Naive thymus-derived CD8-positive, alpha-beta T cell (primary cell): Measurements from ENCODE around the gene ST8SIA2. TPM values are rescaled to one million over a fixed set of nuclear protein-coding genes. Genes with fewer than 3 reads are reported as not detected.

Source experiments
- ATAC-seq, 2 donors: fragments of 150-1000 bp; cut with Tn5 transposase in 1 of 2; sonication (Bioruptor Pico), chemical (Tn5 transposase) in 1 of 2; 1 replicate in 1 of 2; 2 replicates in 1 of 2; pipeline ENCODE4 v1.10.0; 2021; ENCODE audit warnings: mild to moderate bottlenecking in 2 of 2, moderate library complexity in 2 of 2
- POLR2A ChIA-PET: fragments of 350-600 bp; sonication (Branson Sonifier 250); formaldehyde crosslinking; loops from one replicate; lab custom pipeline; 2021; ENCODE audit warnings: antibody characterized with exemption; lab: Charles Lee
- DNase-seq, 10 donors: peaks; one replicate each; pipeline versions ENCODE4 v3.0.0 to v3.0.0-alpha.2; 2020 to 2022
- H3K27ac Mint-ChIP-seq, 10 donors: one replicate each; pipeline ENCODE4 v1.8.0; 2020 to 2022; ENCODE audit warnings: mild to moderate bottlenecking in 10 of 10, mixed read lengths in 10 of 10, moderate library complexity in 4 of 10, inconsistent platforms in 1 of 10
- H3K27me3 Mint-ChIP-seq, 5 donors: one replicate each; pipeline ENCODE4 v1.8.0; 2021 to 2022; ENCODE audit warnings: mixed read lengths in 5 of 5
- H3K36me3 Mint-ChIP-seq, 3 donors: one replicate each; pipeline ENCODE4 v1.8.0; 2020 to 2022; ENCODE audit warnings: mixed read lengths in 3 of 3, mild to moderate bottlenecking in 2 of 3, inconsistent platforms in 1 of 3
- H3K4me1 Mint-ChIP-seq, 4 donors: one replicate each; pipeline ENCODE4 v1.8.0; 2021 to 2022; ENCODE audit warnings: mixed read lengths in 4 of 4
- H3K4me3 Mint-ChIP-seq, 10 donors: one replicate each; pipeline ENCODE4 v1.8.0; 2020 to 2022; ENCODE audit warnings: mild to moderate bottlenecking in 10 of 10, mixed read lengths in 10 of 10, moderate library complexity in 6 of 10, inconsistent platforms in 1 of 10
- H3K9me3 Mint-ChIP-seq, 9 donors: one replicate each; pipeline ENCODE4 v1.8.0; 2020 to 2022; ENCODE audit warnings: mixed read lengths in 9 of 9, mild to moderate bottlenecking in 3 of 9, inconsistent platforms in 1 of 9, moderate library complexity in 1 of 9
- polyA plus RNA-seq, 3 donors: library from polyadenylated mRNA; unstranded; fragments of 300-500 nt; fragmentation: Illumina TruSeq; gene quantifications; one replicate each; pipeline ENCODE4 v1.2.3, GENCODE V29; 2021
- total RNA-seq, 8 experiments: library from RNA in 2 of 8; stranded (reverse) in 2 of 8; gene quantifications; one replicate each; pipeline ENCODE4 v1.2.3 and lab custom pipeline; 2021 to 2026

Gene ST8SIA2
- total RNA-seq (not detected), polyA plus RNA-seq (not detected), total RNA-seq (lab: John Stamatoyannopoulos, UW) (0 reads per million in 6 experiments)

GRCh38 chr15:92393071-92393979 is at the start of gene ST8SIA2:
Gene ST8SIA2, plus strand, starts transcription at chr15:92393881. Its CDS starts 184 bp downstream, at chr15:92394065.
- peak within 1 kb of the TSS in 1 of 10 donors; percentile 18 for H3K27ac Mint-ChIP-seq
- POLR2A ChIA-PET: no interaction called here
- H3K4me1 Mint-ChIP-seq: peaks cover 5 to 11% (median 10%) of the 10 kb centered on the region in 4 donors
- H3K36me3 Mint-ChIP-seq: peaks cover 0 to 2% (median 0%) of the 10 kb centered on the region in 3 donors
- ATAC-seq (no peak), DNase-seq (no peak)
- H3K27me3 Mint-ChIP-seq: peaks cover 39 to 78% (median 61%) of the 10 kb centered on the region in 5 donors
- H3K4me3 Mint-ChIP-seq: peak within 1 kb of the TSS in 1 of 10 donors; percentile 15
- peaks cover 0 to 2% (median 0%) of the 10 kb centered on the region in 9 donors for H3K9me3 Mint-ChIP-seq

GRCh38 chr15:92343924-92344643 is 49.6 kb upstream of the ST8SIA2 start:
- no peaks in the 10 kb centered on the region for H3K36me3 Mint-ChIP-seq
- DNase-seq: no peak
- H3K4me1 Mint-ChIP-seq: no peaks in the 10 kb centered on the region
- no peak overlapping the region for H3K27ac Mint-ChIP-seq
- POLR2A ChIA-PET: no interaction called here
- peaks cover 15 to 32% (median 29%) of the 10 kb centered on the region in 5 donors for H3K27me3 Mint-ChIP-seq
- H3K4me3 Mint-ChIP-seq: no peak overlapping the region
- H3K9me3 Mint-ChIP-seq: peaks cover 1 to 11% (median 4%) of the 10 kb centered on the region in 9 donors
- ATAC-seq: no peak

- ATAC-seq (no peak), DNase-seq (no peak)
- Mint-ChIP-seq H3K4me3 (no peak overlapping the region), H3K9me3 (peaks cover 4 to 13% (median 5%) of the 10 kb centered on the region in 9 donors), H3K27ac (no peak overlapping the region), H3K27me3 (peaks cover 15 to 37% (median 31%) of the 10 kb centered on the region in 5 donors), H3K36me3 (no peaks in the 10 kb centered on the region), H3K4me1 (no peaks in the 10 kb centered on the region)
- POLR2A ChIA-PET: no interaction called here
Observed at GRCh38 chr15:92346063-92346462, 47.6 kb upstream of the ST8SIA2 start.

GRCh38 chr15:92355307-92355706 is 38.4 kb upstream of the ST8SIA2 start:
- H3K27ac Mint-ChIP-seq: no peak overlapping the region
- ATAC-seq (no peak), DNase-seq (no peak)
- no peaks in the 10 kb centered on the region for H3K4me1 Mint-ChIP-seq
- POLR2A ChIA-PET: no interaction called here
- H3K4me3 Mint-ChIP-seq: no peak overlapping the region
- no peaks in the 10 kb centered on the region for H3K36me3 Mint-ChIP-seq
- peaks cover 4 to 31% (median 11%) of the 10 kb centered on the region in 5 donors for H3K27me3 Mint-ChIP-seq
- peaks cover 0 to 2% (median 0%) of the 10 kb centered on the region in 9 donors for H3K9me3 Mint-ChIP-seq

- H3K4me1 Mint-ChIP-seq: no peaks in the 10 kb centered on the region
- POLR2A ChIA-PET: no interaction called here
- H3K27ac Mint-ChIP-seq: peak overlapping the region in 1 of 10 donors; percentile 41
- no peak overlapping the region for H3K4me3 Mint-ChIP-seq
- no peak for ATAC-seq
- peaks cover 6 to 20% (median 7%) of the 10 kb centered on the region in 5 donors for H3K27me3 Mint-ChIP-seq
- peaks cover 0 to 2% (median 0%) of the 10 kb centered on the region in 9 donors for H3K9me3 Mint-ChIP-seq
- no peaks in the 10 kb centered on the region for H3K36me3 Mint-ChIP-seq
- DNase-seq: no peak
Observed at GRCh38 chr15:92361321-92362000, 32.2 kb upstream of the ST8SIA2 start.

- no peak for ATAC-seq
- Mint-ChIP-seq H3K27me3 (peaks cover 4 to 20% (median 6%) of the 10 kb centered on the region in 5 donors), H3K36me3 (no peaks in the 10 kb centered on the region), H3K4me1 (no peaks in the 10 kb centered on the region), H3K9me3 (peaks cover 0 to 2% (median 0%) of the 10 kb centered on the region in 9 donors), H3K27ac (peak overlapping the region in 1 of 10 donors; percentile 41), H3K4me3 (no peak overlapping the region)
- POLR2A ChIA-PET: no interaction called here
- DNase-seq: no peak
Observed at GRCh38 chr15:92362001-92362350, 31.7 kb upstream of the ST8SIA2 start.

- no peak overlapping the region for H3K27ac Mint-ChIP-seq
- peaks cover 0 to 2% (median 0%) of the 10 kb centered on the region in 9 donors for H3K9me3 Mint-ChIP-seq
- H3K4me3 Mint-ChIP-seq: no peak overlapping the region
- no peaks in the 10 kb centered on the region for H3K36me3 Mint-ChIP-seq
- POLR2A ChIA-PET: no interaction called here
- H3K27me3 Mint-ChIP-seq: peaks cover 3 to 24% (median 9%) of the 10 kb centered on the region in 5 donors
- no peak for DNase-seq
- H3K4me1 Mint-ChIP-seq: no peaks in the 10 kb centered on the region
- no peak for ATAC-seq
Observed at GRCh38 chr15:92365084-92365483, 28.6 kb upstream of the ST8SIA2 start.

- H3K4me3 Mint-ChIP-seq: no peak overlapping the region
- no peaks in the 10 kb centered on the region for H3K36me3 Mint-ChIP-seq
- ATAC-seq (no peak), DNase-seq (no peak)
- H3K9me3 Mint-ChIP-seq: peaks cover 0 to 2% (median 0%) of the 10 kb centered on the region in 9 donors
- H3K27ac Mint-ChIP-seq: no peak overlapping the region
- H3K27me3 Mint-ChIP-seq: peaks cover 2 to 22% (median 6%) of the 10 kb centered on the region in 5 donors
- POLR2A ChIA-PET: no interaction called here
- no peaks in the 10 kb centered on the region for H3K4me1 Mint-ChIP-seq
Observed at GRCh38 chr15:92365906-92366305, 27.8 kb upstream of the ST8SIA2 start.

- H3K36me3 Mint-ChIP-seq: no peaks in the 10 kb centered on the region
- H3K9me3 Mint-ChIP-seq: peaks cover 0 to 2% (median 0%) of the 10 kb centered on the region in 9 donors
- H3K4me3 Mint-ChIP-seq: no peak overlapping the region
- H3K4me1 Mint-ChIP-seq: no peaks in the 10 kb centered on the region
- DNase-seq: no peak
- POLR2A ChIA-PET: no interaction called here
- no peak for ATAC-seq
- peaks cover 0 to 21% (median 6%) of the 10 kb centered on the region in 5 donors for H3K27me3 Mint-ChIP-seq
- no peak overlapping the region for H3K27ac Mint-ChIP-seq
Observed at GRCh38 chr15:92366381-92366780, 27.3 kb upstream of the ST8SIA2 start.

- Mint-ChIP-seq H3K4me3 (no peak overlapping the region), H3K27ac (no peak overlapping the region), H3K27me3 (peaks cover 7 to 39% (median 15%) of the 10 kb centered on the region in 5 donors), H3K4me1 (no peaks in the 10 kb centered on the region), H3K9me3 (peaks cover 0 to 11% (median 4%) of the 10 kb centered on the region in 9 donors), H3K36me3 (peaks cover 0 to 3% (median 0%) of the 10 kb centered on the region in 3 donors)
- POLR2A ChIA-PET: no interaction called here
- ATAC-seq (no peak), DNase-seq (no peak)
Observed at GRCh38 chr15:92375057-92375456, 18.6 kb upstream of the ST8SIA2 start.

GRCh38 chr15:92376109-92376508 is 17.6 kb upstream of the ST8SIA2 start:
- H3K4me3 Mint-ChIP-seq: no peak overlapping the region
- DNase-seq (no peak), ATAC-seq (no peak)
- peaks cover 7 to 48% (median 18%) of the 10 kb centered on the region in 5 donors for H3K27me3 Mint-ChIP-seq
- H3K4me1 Mint-ChIP-seq: no peaks in the 10 kb centered on the region
- H3K9me3 Mint-ChIP-seq: peaks cover 0 to 16% (median 4%) of the 10 kb centered on the region in 9 donors
- H3K36me3 Mint-ChIP-seq: peaks cover 0 to 3% (median 0%) of the 10 kb centered on the region in 3 donors
- POLR2A ChIA-PET: no interaction called here
- no peak overlapping the region for H3K27ac Mint-ChIP-seq

GRCh38 chr15:92377083-92377789 is 16.4 kb upstream of the ST8SIA2 start:
- POLR2A ChIA-PET: no interaction called here
- H3K9me3 Mint-ChIP-seq: peaks cover 0 to 16% (median 4%) of the 10 kb centered on the region in 9 donors
- no peak overlapping the region for H3K4me3 Mint-ChIP-seq
- peaks cover 7 to 44% (median 18%) of the 10 kb centered on the region in 5 donors for H3K27me3 Mint-ChIP-seq
- H3K4me1 Mint-ChIP-seq: no peaks in the 10 kb centered on the region
- DNase-seq (no peak), ATAC-seq (no peak)
- H3K27ac Mint-ChIP-seq: no peak overlapping the region
- H3K36me3 Mint-ChIP-seq: peaks cover 0 to 3% (median 0%) of the 10 kb centered on the region in 3 donors
